ENCODE results near the gene ADCY10. TPM values are rescaled to one million over a fixed set of nuclear protein-coding genes. Genes with fewer than 3 reads are reported as not detected.

The ADCY10 gene
- total RNA-seq, 3 donors from 2014 or later (not counting 1 experiment from before 2014, with no cell fraction given), result 0.42 to 1.00 TPM; not detected in 1

- intact Hi-C loops (cut with micrococcal nuclease), result no loop called here
- Histone ChIP-seq H3K9me3 (ENCODE audit: control insufficient read depth, insufficient read depth, low read length) (no peaks in the 10 kb centered on the region), H3K4me1 (ENCODE audit: control insufficient read depth, insufficient read depth, low read length) (no peaks in the 10 kb centered on the region), H3K27me3 (ENCODE audit: control insufficient read depth, insufficient read depth, low read length) (no peaks in the 10 kb centered on the region), H3K36me3 (ENCODE audit: control insufficient read depth, insufficient read depth, low read length) (no peaks in the 10 kb centered on the region), H3K4me3 (ENCODE audit: low read length) (no peak overlapping the region), H3K27ac (ENCODE audit: low read length) (no peak overlapping the region)
- H3K36me3 Mint-ChIP-seq, result no peaks in the 10 kb centered on the region
- no peak overlapping the region for H3K4me3 Mint-ChIP-seq
- DNase-seq (no peak), ATAC-seq (no peak)
- H3K9me3 Mint-ChIP-seq, result no peaks in the 10 kb centered on the region
- H3K27ac Mint-ChIP-seq, result no peak overlapping the region
- no peaks in the 10 kb centered on the region for H3K4me1 Mint-ChIP-seq
- H3K27me3 Mint-ChIP-seq (ENCODE audit: low read depth in 2 of 2), result no peaks in the 10 kb centered on the region
- no peak for TF ChIP-seq CTCF (IDR thresholded peaks at IDR 0.05)
These were observed 146.2 kb downstream of the ADCY10 start for GRCh38 chr1:167767761-167768160.

GRCh38 chr1:167766538-167766937, 147.4 kb downstream of the ADCY10 start:
- Histone ChIP-seq H3K36me3 (ENCODE audit: control insufficient read depth, insufficient read depth, low read length) (no peaks in the 10 kb centered on the region), H3K9me3 (ENCODE audit: control insufficient read depth, insufficient read depth, low read length) (no peaks in the 10 kb centered on the region), H3K4me1 (ENCODE audit: control insufficient read depth, insufficient read depth, low read length) (peaks cover 5% of the 10 kb centered on the region), H3K4me3 (ENCODE audit: low read length) (no peak overlapping the region), H3K27me3 (ENCODE audit: control insufficient read depth, insufficient read depth, low read length) (no peaks in the 10 kb centered on the region), H3K27ac (ENCODE audit: low read length) (no peak overlapping the region)
- no peaks in the 10 kb centered on the region for H3K27me3 Mint-ChIP-seq (ENCODE audit: low read depth in 2 of 2)
- no peaks in the 10 kb centered on the region for H3K4me1 Mint-ChIP-seq
- H3K9me3 Mint-ChIP-seq, result no peaks in the 10 kb centered on the region
- TF ChIP-seq CTCF (IDR thresholded peaks at IDR 0.05), result no peak
- no peak for ATAC-seq
- no CpG with 5 or more reads among the region's 2 CpGs for WGBS (ENCODE audit: insufficient coverage)
- no peak for DNase-seq
- intact Hi-C loops (cut with micrococcal nuclease), result no loop called here
- H3K27ac Mint-ChIP-seq, result no peak overlapping the region
- H3K36me3 Mint-ChIP-seq, result no peaks in the 10 kb centered on the region
- no peak overlapping the region for H3K4me3 Mint-ChIP-seq

- no peak overlapping the region for H3K27ac Mint-ChIP-seq
- no peak for DNase-seq
- Histone ChIP-seq H3K4me3 (ENCODE audit: low read length) (no peak overlapping the region), H3K9me3 (ENCODE audit: control insufficient read depth, insufficient read depth, low read length) (no peaks in the 10 kb centered on the region), H3K36me3 (ENCODE audit: control insufficient read depth, insufficient read depth, low read length) (no peaks in the 10 kb centered on the region), H3K27ac (ENCODE audit: low read length) (no peak overlapping the region), H3K27me3 (ENCODE audit: control insufficient read depth, insufficient read depth, low read length) (no peaks in the 10 kb centered on the region), H3K4me1 (ENCODE audit: control insufficient read depth, insufficient read depth, low read length) (peaks cover 5% of the 10 kb centered on the region)
- H3K36me3 Mint-ChIP-seq, result no peaks in the 10 kb centered on the region
- no peak overlapping the region for H3K4me3 Mint-ChIP-seq
- H3K9me3 Mint-ChIP-seq, result no peaks in the 10 kb centered on the region
- WGBS (ENCODE audit: insufficient coverage), result 96% methylated on average over 6 of the region's 6 CpGs
- ATAC-seq, result no peak
- no peak for TF ChIP-seq CTCF (IDR thresholded peaks at IDR 0.05)
- intact Hi-C loops (cut with micrococcal nuclease), result no loop called here
- no peaks in the 10 kb centered on the region for H3K27me3 Mint-ChIP-seq (ENCODE audit: low read depth in 2 of 2)
- H3K4me1 Mint-ChIP-seq, result peaks cover 0 to 4% of the 10 kb centered on the region in 2 donors
These were observed 148.4 kb downstream of the ADCY10 start for GRCh38 chr1:167765496-167765895.

Data from natural killer cell (primary cell).